ENCODE measurements around the gene SMC3.

DNA sequence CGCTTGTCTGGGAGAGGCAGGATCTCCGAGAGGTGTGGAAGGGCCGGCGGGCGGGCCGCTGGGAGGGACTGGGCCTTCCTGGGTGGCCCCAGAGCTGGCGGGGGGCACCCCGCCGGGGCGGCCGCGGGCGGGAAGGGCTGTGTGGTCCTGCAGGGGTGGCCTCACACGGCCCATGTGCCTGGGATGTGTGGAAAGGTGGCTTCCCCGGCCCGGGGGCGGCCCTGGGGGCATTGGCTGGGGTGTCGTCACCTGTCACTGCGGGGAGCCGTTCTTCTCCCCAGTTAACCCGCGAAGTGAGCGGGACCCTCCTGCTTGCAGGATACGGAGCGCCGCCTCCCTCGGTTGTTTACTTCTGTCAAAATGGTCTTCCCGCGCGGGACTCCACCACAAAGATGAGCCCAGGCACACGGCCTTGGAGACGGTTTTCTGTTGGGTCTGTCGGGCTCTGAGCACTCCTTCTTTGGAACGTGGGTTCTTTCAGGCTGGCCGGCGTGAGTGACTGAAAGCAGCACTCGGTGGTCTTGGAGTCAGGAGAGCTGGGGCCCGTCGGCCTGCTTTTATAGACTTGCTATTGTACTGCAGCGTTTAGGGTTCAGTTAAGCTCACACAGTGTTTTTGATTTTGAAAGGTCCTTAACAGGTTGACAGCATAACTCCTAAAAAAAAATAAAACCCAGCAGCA is 700 bp downstream of the SMC3 start:
- TF ChIP-seq POLR2A (IDR thresholded peaks at IDR 0.05) (no peak), CTCF (IDR thresholded peaks at IDR 0.05) (no peak), POLR2AphosphoS5 (IDR thresholded peaks at IDR 0.05) (no peak), EP300 (IDR thresholded peaks at IDR 0.05) (no peak)
